GM08714 (cell line): ENCODE results near the gene SC5D.

Experiments
- H3K4me3 ChIP-seq: fragments of 200-500 bp; sonication (Bioruptor generic); 2 replicates; pipeline ENCODE4 v1.5.1; 2014; ENCODE audit warnings: mild to moderate bottlenecking, low read length, inconsistent platforms
- ZNF274 ChIP-seq: IDR thresholded peaks from 2 replicates; pipeline ENCODE4 v1.6.1; 2012; ENCODE audit warnings: mild to moderate bottlenecking, low read depth, low read length

SC5D gene

GRCh38 chr11:121329781-121330395 lies 37.3 kb downstream of the SC5D start:
- no peak for TF ChIP-seq ZNF274
- H3K4me3 ChIP-seq: no peak overlapping the region

GRCh38 chr11:121330614-121331435 lies 38.3 kb downstream of the SC5D start:
- TF ChIP-seq ZNF274: no peak
- H3K4me3 ChIP-seq: no peak overlapping the region

DNA sequence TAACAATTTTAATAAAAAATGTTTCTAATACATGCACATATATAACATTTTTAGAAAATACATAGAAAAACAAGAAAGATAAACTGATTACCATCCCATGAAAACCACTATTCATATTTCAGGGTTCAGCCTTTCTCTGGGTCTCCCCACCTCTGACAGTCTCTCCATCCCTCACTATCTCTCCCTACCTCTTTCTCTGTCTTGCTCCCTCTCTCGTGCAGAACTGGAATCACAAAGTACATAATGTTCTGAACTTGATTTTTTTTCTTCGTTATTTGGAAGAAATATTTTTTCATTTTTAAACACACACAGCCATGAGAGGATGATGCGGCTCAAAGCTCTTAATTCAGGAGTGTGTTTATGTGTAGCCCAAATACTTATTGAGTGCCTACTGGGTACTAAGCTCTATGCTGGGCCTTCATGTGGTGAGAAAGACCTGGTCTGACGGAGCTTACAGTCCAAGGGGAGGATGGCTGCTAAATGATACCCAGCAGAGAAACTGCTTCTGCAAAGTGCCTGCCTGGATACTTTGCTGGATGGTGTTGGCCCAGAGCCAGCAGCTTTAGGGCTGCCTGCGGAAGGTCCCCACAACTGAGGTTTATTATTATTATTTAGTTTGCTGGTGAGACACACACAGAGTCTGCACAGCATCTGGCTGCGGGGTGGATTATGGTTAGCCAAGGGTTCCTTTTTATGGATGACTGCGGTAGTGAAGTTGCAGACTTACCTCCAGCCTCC lies 42.6 kb downstream of the SC5D start:
- no peak overlapping the region for H3K4me3 ChIP-seq

DNA sequence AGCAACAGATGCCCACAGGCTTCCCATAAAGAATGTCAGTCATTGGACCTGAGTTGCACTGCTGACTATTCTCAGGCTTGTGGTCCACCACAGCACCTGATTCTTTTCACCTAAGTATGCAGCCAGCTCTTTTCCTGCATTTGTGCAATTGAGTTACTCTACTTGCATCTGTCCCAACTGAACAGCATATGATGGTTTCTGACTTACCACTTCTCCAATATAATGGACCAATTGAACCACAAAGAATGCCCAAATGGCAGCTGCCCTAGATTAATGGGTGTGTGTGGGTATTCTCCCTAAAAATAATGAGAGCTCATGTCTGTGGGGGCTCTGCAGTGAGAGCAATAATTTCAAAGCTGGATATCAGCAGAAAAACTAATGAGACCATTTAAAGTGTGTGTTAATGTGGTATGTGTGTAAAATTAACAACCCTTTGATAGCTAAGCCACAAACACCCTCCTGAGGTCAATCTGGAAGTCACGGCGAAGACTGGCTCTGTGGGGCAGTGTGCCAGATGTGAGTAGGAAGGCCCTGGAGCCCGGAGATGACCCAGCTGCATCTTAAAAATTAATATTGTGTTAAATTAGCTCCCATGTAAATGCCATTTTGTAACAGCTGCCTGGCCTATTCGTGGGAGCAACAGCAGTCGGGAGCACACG lies 43.8 kb downstream of the SC5D start:
- no peak overlapping the region for H3K4me3 ChIP-seq
- TF ChIP-seq ZNF274: no peak

More for the DNA sequence above, 42.6 kb downstream of the SC5D start:
- TF ChIP-seq ZNF274: no peak

GRCh38 chr11:121337078-121337477 lies 44.5 kb downstream of the SC5D start:
- no peak for TF ChIP-seq ZNF274
- no peak overlapping the region for H3K4me3 ChIP-seq

DNA sequence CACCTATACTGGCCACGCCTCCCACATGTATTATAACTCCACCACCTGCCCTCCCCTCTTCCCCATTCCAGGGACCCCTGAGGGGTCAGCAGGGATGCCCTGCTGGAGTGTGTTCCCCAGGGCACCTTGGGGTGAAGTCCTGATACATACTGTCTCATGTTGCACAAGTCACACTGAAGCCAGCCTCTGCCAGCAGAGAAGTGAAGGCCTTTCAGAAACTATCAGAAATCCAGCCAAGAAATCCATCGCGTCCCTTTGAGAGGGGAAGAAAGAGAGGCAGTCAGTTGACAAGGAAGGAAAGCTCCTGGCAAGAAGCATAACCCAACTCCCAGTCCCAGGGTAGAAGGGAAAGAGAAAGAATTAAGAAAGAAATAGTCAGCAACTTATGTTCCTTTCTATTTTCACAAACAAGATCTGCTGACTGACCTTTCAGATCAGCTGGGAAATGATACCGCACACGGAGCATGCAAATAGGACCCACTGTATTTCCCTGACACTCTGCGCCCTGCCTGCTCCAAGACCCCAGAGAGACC lies 45.2 kb downstream of the SC5D start:
- no peak for TF ChIP-seq ZNF274
- no peak overlapping the region for H3K4me3 ChIP-seq

DNA sequence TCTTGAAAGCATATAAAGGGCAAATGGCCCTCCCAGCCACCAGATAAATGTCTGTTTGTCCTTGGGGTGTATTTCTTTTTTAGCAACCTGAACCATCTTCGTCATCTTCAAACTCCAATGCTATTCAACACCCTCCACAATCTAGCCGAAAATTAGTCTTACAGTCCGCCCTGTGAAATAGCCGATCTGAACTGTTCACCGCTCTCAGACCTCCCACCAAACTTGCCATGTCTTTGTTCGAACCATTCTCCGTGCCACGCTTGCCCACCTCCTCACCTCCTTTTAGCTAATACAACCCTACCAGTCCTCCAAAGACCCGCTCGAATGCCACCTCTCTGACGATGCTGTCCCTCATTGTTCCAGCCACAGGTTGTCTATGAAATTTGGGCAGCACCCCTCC lies 46.0 kb downstream of the SC5D start:
- no peak for TF ChIP-seq ZNF274
- H3K4me3 ChIP-seq: no peak overlapping the region

DNA sequence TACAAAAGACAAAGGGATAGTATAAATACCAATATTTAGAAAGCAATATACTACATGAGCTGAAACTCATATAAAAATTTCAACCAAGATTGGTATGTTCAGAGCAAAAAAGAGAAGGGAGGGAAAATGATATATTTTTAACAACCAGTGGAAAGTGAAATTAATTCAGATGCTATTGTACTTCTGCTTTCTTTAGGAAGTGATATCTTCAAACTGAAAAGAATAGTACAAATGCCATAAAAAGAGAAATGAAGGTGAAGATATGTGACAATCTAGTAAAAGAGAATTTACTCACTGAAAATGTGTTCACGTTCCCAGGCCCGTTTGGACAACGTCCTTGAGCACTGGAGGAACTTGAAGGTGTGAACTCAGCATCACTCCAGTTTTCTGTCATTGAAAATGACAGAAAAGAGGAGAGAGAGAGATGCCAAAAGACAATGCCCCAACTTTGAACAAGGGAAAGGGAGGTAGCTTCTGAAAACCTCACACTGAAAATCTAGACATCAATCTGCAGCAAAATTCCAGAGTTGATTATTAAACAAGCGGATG lies 47.5 kb downstream of the SC5D start:
- TF ChIP-seq ZNF274: no peak
- no peak overlapping the region for H3K4me3 ChIP-seq

DNA sequence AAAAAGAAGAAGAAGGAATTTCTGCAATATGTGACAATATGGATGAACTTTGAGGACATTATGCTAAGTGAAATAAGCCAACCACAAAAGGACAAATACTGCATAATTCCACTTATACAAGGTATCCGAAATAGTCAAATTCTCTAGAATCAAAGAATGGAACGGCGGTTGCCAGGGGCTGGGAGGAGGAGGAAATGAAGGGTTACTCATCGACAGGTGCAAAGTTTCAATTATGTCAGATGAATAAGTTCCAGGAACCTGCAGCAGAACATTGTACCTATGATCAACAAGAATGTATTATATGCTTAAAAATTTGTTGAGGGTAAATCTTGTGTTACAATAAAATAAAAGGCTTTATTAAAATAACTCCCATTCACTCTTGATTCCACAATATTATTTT lies 49.0 kb downstream of the SC5D start:
- TF ChIP-seq ZNF274: no peak

GRCh38 chr11:121344824-121345223 lies 52.3 kb downstream of the SC5D start:
- TF ChIP-seq ZNF274: no peak
- H3K4me3 ChIP-seq: no peak overlapping the region

More for the DNA sequence above, 49.0 kb downstream of the SC5D start:
- no peak overlapping the region for H3K4me3 ChIP-seq

GRCh38 chr11:121347094-121347493 lies 54.5 kb downstream of the SC5D start:
- TF ChIP-seq ZNF274: no peak
- H3K4me3 ChIP-seq: no peak overlapping the region

GRCh38 chr11:121347813-121348212 lies 55.2 kb downstream of the SC5D start:
- no peak for TF ChIP-seq ZNF274

GRCh38 chr11:121348220-121348875 lies 55.8 kb downstream of the SC5D start:
- no peak overlapping the region for H3K4me3 ChIP-seq
- TF ChIP-seq ZNF274: no peak

More at GRCh38 chr11:121347813-121348212, 55.2 kb downstream of the SC5D start:
- H3K4me3 ChIP-seq: no peak overlapping the region
